RWPE2 (cell line): ENCODE data around the gene RMND5B.
A peak's percentile ranks its signal among the peaks of the same experiment; 100 is the strongest.

Source experiments
- ATAC-seq: fragments of 200-7000 bp; cut with Tn5 transposase; 3 replicates; pipeline ENCODE4 v1.9.1; 2021; ENCODE audit warnings: low read depth
- DNase-seq: peaks from one replicate; pipeline ENCODE4 v3.0.0-alpha.2; 2020; ENCODE audit warnings: low spot score
- H3K27ac ChIP-seq: fragments of 450-650 bp; 2 replicates; pipeline ENCODE4 v1.5.1; 2017; ENCODE audit warnings: mild to moderate bottlenecking; ENCODE audit not compliant: poor library complexity, severe bottlenecking
- H3K27me3 ChIP-seq: fragments of 250-450 bp; sonication (Bioruptor Pico); 2 replicates; pipeline ENCODE4 v1.5.1; 2021; ENCODE audit warnings: mild to moderate bottlenecking, moderate library complexity; ENCODE audit not compliant: insufficient read depth, poor library complexity, severe bottlenecking
- H3K36me3 ChIP-seq: fragments of 250-450 bp; sonication (Bioruptor Pico); 2 replicates; pipeline ENCODE4 v1.5.1; 2020; ENCODE audit warnings: low read depth, mild to moderate bottlenecking, moderate library complexity
- H3K4me1 ChIP-seq: fragments of 250-450 bp; sonication (Bioruptor Pico); 2 replicates; pipeline ENCODE4 v1.5.1; 2021; ENCODE audit warnings: mild to moderate bottlenecking, moderate library complexity; ENCODE audit not compliant: insufficient read depth, poor library complexity, severe bottlenecking
- H3K4me3 ChIP-seq: fragments of 250-450 bp; sonication (Bioruptor Pico); 2 replicates; pipeline ENCODE4 v1.5.1; 2021; ENCODE audit warnings: mild to moderate bottlenecking, moderate library complexity; ENCODE audit not compliant: severe bottlenecking
- H3K9me3 ChIP-seq: fragments of 250-450 bp; sonication (Bioruptor Pico); 2 replicates; pipeline ENCODE4 v1.5.1; 2021; ENCODE audit warnings: mild to moderate bottlenecking, moderate library complexity; ENCODE audit not compliant: severe bottlenecking
- CTCF ChIP-seq: fragments of 450-650 bp; IDR thresholded peaks from one replicate; pipeline ENCODE4 v1.5.1; 2017; ENCODE audit warnings: mild to moderate bottlenecking, moderate library complexity; ENCODE audit not compliant: poor library complexity, severe bottlenecking

The RMND5B gene

GRCh38 chr5:178141550-178141949, 10.7 kb downstream of the RMND5B start:
- ATAC-seq (no peak), DNase-seq (no peak)
- Histone ChIP-seq H3K27ac (no peak overlapping the region), H3K36me3 (peaks cover 61% of the 10 kb centered on the region), H3K4me1 (peaks cover 4% of the 10 kb centered on the region), H3K9me3 (no peaks in the 10 kb centered on the region), H3K27me3 (no peaks in the 10 kb centered on the region), H3K4me3 (no peak overlapping the region)
- TF ChIP-seq CTCF: no peak

GRCh38 chr5:178142642-178143041, 11.8 kb downstream of the RMND5B start:
- H3K27ac ChIP-seq: no peak overlapping the region
- H3K4me1 ChIP-seq: peaks cover 8% of the 10 kb centered on the region
- DNase-seq: no peak
- no peak for TF ChIP-seq CTCF
- ATAC-seq: no peak
- peaks cover 71% of the 10 kb centered on the region for H3K36me3 ChIP-seq
- H3K4me3 ChIP-seq: no peak overlapping the region
- no peaks in the 10 kb centered on the region for H3K9me3 ChIP-seq
- H3K27me3 ChIP-seq: no peaks in the 10 kb centered on the region

- DNase-seq (no peak), ATAC-seq (no peak)
- no peaks in the 10 kb centered on the region for H3K27me3 ChIP-seq
- no peak overlapping the region for H3K4me3 ChIP-seq
- peaks cover 77% of the 10 kb centered on the region for H3K36me3 ChIP-seq
- TF ChIP-seq CTCF: no peak
- peaks cover 8% of the 10 kb centered on the region for H3K4me1 ChIP-seq
- H3K9me3 ChIP-seq: no peaks in the 10 kb centered on the region
- H3K27ac ChIP-seq: no peak overlapping the region
Measured at GRCh38 chr5:178143246-178143645, 12.4 kb downstream of the RMND5B start.

GRCh38 chr5:178143901-178144300, 13.1 kb downstream of the RMND5B start:
- Histone ChIP-seq H3K27me3 (no peaks in the 10 kb centered on the region), H3K9me3 (no peaks in the 10 kb centered on the region), H3K36me3 (peaks cover 77% of the 10 kb centered on the region), H3K4me3 (no peak overlapping the region), H3K4me1 (peaks cover 8% of the 10 kb centered on the region), H3K27ac (no peak overlapping the region)
- TF ChIP-seq CTCF: no peak
- DNase-seq (no peak), ATAC-seq (no peak)

GRCh38 chr5:178145965-178146820, 15.4 kb downstream of the RMND5B start:
- TF ChIP-seq CTCF: peak; percentile 98
- H3K4me3 ChIP-seq: no peak overlapping the region
- DNase-seq (peak; percentile 88), ATAC-seq (peak; percentile 81)
- H3K27me3 ChIP-seq: no peaks in the 10 kb centered on the region
- peaks cover 8% of the 10 kb centered on the region for H3K4me1 ChIP-seq
- no peaks in the 10 kb centered on the region for H3K9me3 ChIP-seq
- peaks cover 95% of the 10 kb centered on the region for H3K36me3 ChIP-seq
- H3K27ac ChIP-seq: peak overlapping the region; percentile 1
